Measurements from ENCODE around the gene MYBPC1. TPM values are rescaled to one million over a fixed set of nuclear protein-coding genes. Genes with fewer than 3 reads are reported as not detected.

The MYBPC1 gene
- total RNA-seq, 1 experiment from 2014 or later: not detected

DNA sequence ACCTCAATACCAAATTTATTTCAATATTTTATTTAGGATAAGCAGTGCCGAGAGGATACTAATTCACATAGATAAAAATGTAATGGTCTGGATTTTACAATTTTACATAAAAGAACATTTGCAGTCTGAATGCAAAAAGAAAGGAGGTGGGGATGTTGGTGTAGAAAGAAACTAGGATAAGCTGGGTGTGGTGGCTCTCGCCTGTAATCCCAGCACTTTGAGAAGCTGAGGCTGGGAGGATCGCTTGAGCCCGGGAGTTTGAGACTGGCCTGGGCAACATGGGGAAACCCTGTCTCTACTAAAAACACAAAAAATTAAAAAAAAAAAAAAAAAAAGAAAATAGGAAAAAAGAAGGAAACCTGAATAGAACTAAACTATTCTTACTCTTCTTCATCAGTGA is 127.6 kb downstream of the MYBPC1 start:
- TF ChIP-seq CTCF (IDR thresholded peaks at IDR 0.05; ENCODE audit: insufficient read depth in 1 of 2, low read depth in 1 of 2, low read length in 1 of 2, severe bottlenecking in 1 of 2, unreplicated experiment in 1 of 2): no peak

GRCh38 chr12:101727098-101727497 is 132.3 kb downstream of the MYBPC1 start:
- TF ChIP-seq CTCF (IDR thresholded peaks at IDR 0.05; ENCODE audit: insufficient read depth in 1 of 2, low read depth in 1 of 2, low read length in 1 of 2, severe bottlenecking in 1 of 2, unreplicated experiment in 1 of 2): no peak
- H3K4me1 Mint-ChIP-seq (ENCODE audit: low read depth, unreplicated experiment): no peaks in the 10 kb centered on the region
- H3K27me3 Mint-ChIP-seq (ENCODE audit: insufficient read depth, unreplicated experiment): no peaks in the 10 kb centered on the region
- POLR2A ChIA-PET: no interaction called here
- no peaks in the 10 kb centered on the region for H3K9me3 Mint-ChIP-seq (ENCODE audit: unreplicated experiment)
- Histone ChIP-seq H3K4me3 (ENCODE audit: low read depth, low read length) (no peak overlapping the region), H3K27me3 (replicated peaks; ENCODE audit: control insufficient read depth, insufficient read depth, low read length) (no peaks in the 10 kb centered on the region), H3K4me1 (no peaks in the 10 kb centered on the region), H3K36me3 (ENCODE audit: control insufficient read depth, insufficient read depth, low read length) (no peaks in the 10 kb centered on the region), H3K9me3 (no peaks in the 10 kb centered on the region)
- DNase-seq: no peak
- no TSS peak for BruUV-seq (replicated peaks)
- CTCF ChIA-PET: no interaction called here
- intact Hi-C loops (cut with micrococcal nuclease; ENCODE audit: unreplicated experiment): no loop called here
- H3K4me3 Mint-ChIP-seq (ENCODE audit: unreplicated experiment): no peak overlapping the region
- H3K36me3 Mint-ChIP-seq (ENCODE audit: insufficient read depth, unreplicated experiment): peaks cover 4% of the 10 kb centered on the region
- no peak overlapping the region for H3K27ac Mint-ChIP-seq (ENCODE audit: unreplicated experiment)

More for the DNA sequence above, 127.6 kb downstream of the MYBPC1 start:
- H3K27me3 Mint-ChIP-seq (ENCODE audit: insufficient read depth, unreplicated experiment): no peaks in the 10 kb centered on the region
- DNase-seq: no peak
- Histone ChIP-seq H3K27me3 (replicated peaks; ENCODE audit: control insufficient read depth, insufficient read depth, low read length) (no peaks in the 10 kb centered on the region), H3K4me3 (ENCODE audit: low read depth, low read length) (no peak overlapping the region), H3K4me1 (no peaks in the 10 kb centered on the region), H3K9me3 (no peaks in the 10 kb centered on the region), H3K36me3 (ENCODE audit: control insufficient read depth, insufficient read depth, low read length) (no peaks in the 10 kb centered on the region)
- intact Hi-C loops (cut with micrococcal nuclease; ENCODE audit: unreplicated experiment): no loop called here
- BruUV-seq (replicated peaks): no TSS peak
- CTCF ChIA-PET: no interaction called here
- no peaks in the 10 kb centered on the region for H3K9me3 Mint-ChIP-seq (ENCODE audit: unreplicated experiment)
- POLR2A ChIA-PET: no interaction called here
- H3K4me3 Mint-ChIP-seq (ENCODE audit: unreplicated experiment): no peak overlapping the region
- H3K36me3 Mint-ChIP-seq (ENCODE audit: insufficient read depth, unreplicated experiment): peaks cover 11% of the 10 kb centered on the region
- H3K27ac Mint-ChIP-seq (ENCODE audit: unreplicated experiment): no peak overlapping the region
- H3K4me1 Mint-ChIP-seq (ENCODE audit: low read depth, unreplicated experiment): no peaks in the 10 kb centered on the region

DNA sequence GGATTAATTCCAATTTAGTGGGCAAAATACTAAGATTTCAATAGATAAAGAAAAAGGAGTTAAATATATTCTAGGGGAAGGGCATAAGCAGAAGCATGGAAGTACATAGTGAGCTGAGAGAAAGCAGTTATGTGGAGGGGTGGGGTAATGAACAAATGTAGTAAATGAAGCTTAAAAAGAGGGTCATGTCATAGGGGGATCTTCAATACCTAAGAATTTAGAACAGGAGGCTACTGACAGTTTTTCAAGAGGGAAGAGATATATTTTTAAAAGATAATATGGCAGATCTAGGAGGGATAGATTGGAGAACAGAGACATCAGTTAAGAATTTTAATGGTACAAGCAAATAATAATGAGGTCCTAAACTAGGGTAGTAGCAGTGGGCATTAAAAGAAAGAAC is 135.1 kb downstream of the MYBPC1 start:
- DNase-seq: no peak
- no TSS peak for BruUV-seq (replicated peaks)
- Mint-ChIP-seq H3K36me3 (ENCODE audit: insufficient read depth, unreplicated experiment) (peaks cover 15% of the 10 kb centered on the region), H3K9me3 (ENCODE audit: unreplicated experiment) (no peaks in the 10 kb centered on the region), H3K4me3 (ENCODE audit: unreplicated experiment) (no peak overlapping the region), H3K4me1 (ENCODE audit: low read depth, unreplicated experiment) (no peaks in the 10 kb centered on the region), H3K27me3 (ENCODE audit: insufficient read depth, unreplicated experiment) (no peaks in the 10 kb centered on the region), H3K27ac (ENCODE audit: unreplicated experiment) (no peak overlapping the region)
- H3K27me3 ChIP-seq (replicated peaks; ENCODE audit: control insufficient read depth, insufficient read depth, low read length): no peaks in the 10 kb centered on the region
- H3K4me3 ChIP-seq (ENCODE audit: low read depth, low read length): no peak overlapping the region
- no peak for TF ChIP-seq CTCF (IDR thresholded peaks at IDR 0.05; ENCODE audit: insufficient read depth in 1 of 2, low read depth in 1 of 2, low read length in 1 of 2, severe bottlenecking in 1 of 2, unreplicated experiment in 1 of 2)
- ChIA-PET CTCF (no interaction called here), POLR2A (no interaction called here)
- intact Hi-C loops (cut with micrococcal nuclease; ENCODE audit: unreplicated experiment): no loop called here
- peaks cover 1% of the 10 kb centered on the region; the same call in 1 of the 2 replicates for H3K36me3 ChIP-seq (ENCODE audit: control insufficient read depth, insufficient read depth, low read length)
- no peaks in the 10 kb centered on the region for H3K4me1 ChIP-seq
- no peaks in the 10 kb centered on the region for H3K9me3 ChIP-seq

Data from Caco-2 (cell line).